GM12878 (cell line): ENCODE measurements around the gene SPATA24. TPM values are rescaled to one million over a fixed set of nuclear protein-coding genes. Genes with fewer than 3 reads are reported as not detected.

Source experiments
- ASH2L ChIP-seq: fragments of 300-600, 200-600 bp; sonication (generic); IDR thresholded peaks from 2 replicates; pipeline ENCODE4 v1.6.1; 2017; ENCODE audit warnings: low read depth, mild to moderate bottlenecking, borderline replicate concordance
- ATF2 ChIP-seq: IDR thresholded peaks from 2 replicates; pipeline ENCODE4 v1.6.1; 2012; ENCODE audit warnings: low read length, inconsistent platforms
- BCL3 ChIP-seq: IDR thresholded peaks from 2 replicates; pipeline ENCODE4 v1.6.1; 2011; ENCODE audit warnings: borderline replicate concordance, low read depth, mild to moderate bottlenecking, moderate library complexity, low read length; ENCODE audit not compliant: insufficient read depth, poor library complexity, severe bottlenecking
- BMI1 ChIP-seq: fragments of 450-650 bp; IDR thresholded peaks from 2 replicates; pipeline ENCODE4 v1.6.1; 2016; ENCODE audit warnings: mild to moderate bottlenecking, moderate library complexity, borderline replicate concordance
- CREM ChIP-seq: IDR thresholded peaks from 2 replicates; pipeline ENCODE4 v1.6.1; 2014; ENCODE audit warnings: antibody characterized with exemption, low read depth
- DPF2 ChIP-seq: fragments of 450-650 bp; IDR thresholded peaks from 2 replicates; pipeline ENCODE4 v1.6.1; 2017; ENCODE audit warnings: mild to moderate bottlenecking
- GATAD2B ChIP-seq: fragments of 450-650 bp; conservative IDR thresholded peaks from 2 replicates; pipeline ENCODE4 v1.6.1; 2017; ENCODE audit warnings: low read depth, mild to moderate bottlenecking, moderate library complexity
- JUND ChIP-seq: IDR thresholded peaks from 2 replicates; pipeline ENCODE4 v1.6.1; 2012; ENCODE audit warnings: low read depth, mild to moderate bottlenecking, low read length, improper control_type of control experiment, moderate library complexity
- KLF5 ChIP-seq: fragments of 450-650 bp; IDR thresholded peaks from 2 replicates; pipeline ENCODE4 v1.6.1; 2014; ENCODE audit warnings: mild to moderate bottlenecking; ENCODE audit not compliant: partially characterized antibody
- MXI1 ChIP-seq: fragments of 150-350 bp; IDR thresholded peaks from 2 replicates; pipeline ENCODE4 v1.6.1; 2011; ENCODE audit warnings: low read depth, mild to moderate bottlenecking, inconsistent platforms, low read length, improper control_type of control experiment
- NFIC ChIP-seq: IDR thresholded peaks from 2 replicates; pipeline ENCODE4 v1.6.1; 2012; ENCODE audit warnings: low read depth, mild to moderate bottlenecking, inconsistent platforms, low read length, moderate library complexity
- NR2C2 ChIP-seq: IDR thresholded peaks from 2 replicates; pipeline ENCODE4 v1.6.1; 2011; ENCODE audit warnings: borderline replicate concordance, low read depth; ENCODE audit not compliant: control insufficient read depth, insufficient read length
- PKNOX1 ChIP-seq: fragments of 450-650 bp; IDR thresholded peaks from 2 replicates; pipeline ENCODE4 v1.6.1; 2016; ENCODE audit warnings: mild to moderate bottlenecking
- RELB ChIP-seq: fragments of 450-650 bp; IDR thresholded peaks from 2 replicates; pipeline ENCODE4 v1.6.1; 2017; ENCODE audit warnings: low read depth, mild to moderate bottlenecking, moderate library complexity
- SIX5 ChIP-seq: IDR thresholded peaks from 2 replicates; pipeline ENCODE4 v1.6.1; 2011; ENCODE audit warnings: mild to moderate bottlenecking, low read depth, low read length, moderate library complexity; ENCODE audit not compliant: severe bottlenecking
- SRF ChIP-seq, 2 experiments: IDR thresholded peaks; 2 replicates each; pipeline ENCODE4 v1.6.1; 2011; ENCODE audit warnings: low read depth in 2 of 2, low read length in 2 of 2, mild to moderate bottlenecking in 1 of 2, moderate library complexity in 1 of 2
- ZNF217 ChIP-seq: fragments of 450-650 bp; IDR thresholded peaks from 2 replicates; pipeline ENCODE4 v1.6.1; 2017; ENCODE audit warnings: antibody characterized with exemption, mild to moderate bottlenecking
- ZNF24 ChIP-seq: fragments of 450-650 bp; IDR thresholded peaks from 2 replicates; pipeline ENCODE4 v1.6.1; 2017; ENCODE audit warnings: antibody characterized with exemption, mild to moderate bottlenecking
- ZNF687 ChIP-seq: fragments of 450-650 bp; IDR thresholded peaks from 2 replicates; pipeline ENCODE4 v1.6.1; 2017; ENCODE audit warnings: mild to moderate bottlenecking, moderate library complexity
- polyA plus RNA-seq, 11 experiments: library from polyadenylated mRNA; depleted of rRNA in 4 of 11; unstranded in 6 of 11; stranded (reverse) in 5 of 11; fragments of >200 nt; fragmentation: Nextera tagmentation in 4 of 11; fragmentation: Illumina TruSeq in 1 of 11; extraction: Ambion mirVana in 4 of 11; extraction: Trizol in 1 of 11; gene quantifications; 1 replicate in 1 of 11; 2 replicates in 10 of 11; pipeline versions ENCODE4 v1.2.1 to v1.2.3, GENCODE V29; 2011 to 2016; ENCODE audit warnings: inconsistent platforms in 2 of 11, missing spikeins in 2 of 11, low read depth in 1 of 11
- total RNA-seq, 4 experiments: library from RNA; depleted of rRNA in 3 of 4; stranded (reverse); fragments of >200 nt in 3 of 4; fragmentation: Illumina TruSeq in 1 of 4; extraction: Trizol in 1 of 4; gene quantifications; 2 replicates each; pipeline versions ENCODE4 v1.2.1 to v1.2.3, GENCODE V29; 2013 to 2021

SPATA24 gene
- total and polyA plus RNA-seq, 10 of the 15 experiments (the other 5 are each of a cell fraction or from before 2014, with no cell fraction given): 4.1 to 9.8 (median 7.3) TPM

- TF ChIP-seq RELB: peak; percentile 98
- peak; percentile 100 for TF ChIP-seq NFIC
- peak in 1 of 2 experiments; percentile 84; a peak in 2 of 4 replicates for TF ChIP-seq SRF (IDR thresholded peaks at IDR 0.05; ENCODE audit: low read depth in 2 of 2, low read length in 2 of 2)
- TF ChIP-seq KLF5: peak; percentile 89
- TF ChIP-seq CREM: peak; percentile 95
- TF ChIP-seq SIX5: no peak
- peak; percentile 74; the same call in 1 of the 2 replicates for TF ChIP-seq GATAD2B
- peak; percentile 35; the same call in 1 of the 2 replicates for TF ChIP-seq PKNOX1
- TF ChIP-seq MXI1: no peak
- TF ChIP-seq NR2C2: no peak
- TF ChIP-seq ATF2: peak; percentile 99
- TF ChIP-seq BMI1: peak; percentile 84
- peak; percentile 69 for TF ChIP-seq JUND
- TF ChIP-seq DPF2: peak; percentile 95
- TF ChIP-seq ZNF217: peak; percentile 71; the same call in 1 of the 2 replicates
- TF ChIP-seq BCL3: peak; percentile 91
- 0 out of 2 replicates have a peak, but pooled peaks have one; percentile 47 for TF ChIP-seq ZNF24
- no peak for TF ChIP-seq ASH2L
- TF ChIP-seq ZNF687: 0 out of 2 replicates have a peak, but pooled peaks have one; percentile 16
Measured at GRCh38 chr5:139446956-139447779, 43.3 kb upstream of the SPATA24 start (continued).
